ELR (cell line): ENCODE results near the gene SERPINH1.
"Not testable (repeated sequence)": the region's sequence is repeated elsewhere in the genome, so short reads cannot be mapped to it uniquely, and the experiment has no call there.

Source experiments
- DNase-seq: peaks from one replicate; pipeline ENCODE4 v3.0.0-alpha.2; 2015; ENCODE audit warnings: low read depth

SERPINH1 gene

DNA sequence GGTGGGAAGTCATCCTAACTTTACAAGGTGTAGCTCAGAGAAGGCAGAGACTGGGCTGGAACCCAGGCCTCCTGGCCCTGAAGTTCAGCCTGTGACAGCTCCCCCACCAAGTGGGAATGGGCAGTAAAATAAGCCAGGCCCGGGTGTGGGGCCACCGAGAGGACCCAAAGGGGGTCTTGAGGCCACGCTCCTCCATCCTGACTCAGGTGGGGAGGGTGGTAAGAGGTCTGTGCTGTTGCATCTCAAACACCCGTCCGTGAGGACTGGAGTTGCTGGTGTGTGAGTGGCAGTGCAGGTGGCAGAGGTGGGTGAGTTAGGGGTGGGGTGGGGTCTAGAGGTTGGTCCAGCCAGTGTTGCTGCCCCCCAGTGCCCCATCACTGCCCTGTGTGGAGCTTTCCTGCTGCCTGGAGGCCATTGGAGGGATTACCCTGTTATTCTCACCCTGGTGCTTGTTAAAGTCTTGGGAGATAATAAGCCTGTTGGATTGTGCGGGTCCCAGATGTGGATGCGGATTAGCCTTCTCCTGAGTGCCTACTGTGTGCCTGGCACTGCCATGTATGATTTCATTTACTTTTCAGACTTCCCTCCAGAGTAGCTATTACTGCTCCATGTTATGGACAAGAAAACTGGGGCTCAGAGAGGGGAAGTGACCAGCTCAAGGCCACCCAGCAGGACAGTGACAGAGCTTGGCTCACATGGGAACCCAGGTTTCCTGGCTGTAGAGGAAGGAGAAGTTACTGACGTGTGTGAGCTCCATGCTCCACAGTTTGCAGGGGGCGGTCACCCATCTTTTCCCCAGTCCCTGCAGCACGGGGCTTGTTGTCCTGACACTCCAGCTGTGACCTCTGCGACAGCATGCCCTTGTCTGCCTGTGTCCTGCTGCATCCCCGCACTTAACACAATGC is 12.9 kb downstream of the SERPINH1 start:
- peak; percentile 32 for DNase-seq

DNA sequence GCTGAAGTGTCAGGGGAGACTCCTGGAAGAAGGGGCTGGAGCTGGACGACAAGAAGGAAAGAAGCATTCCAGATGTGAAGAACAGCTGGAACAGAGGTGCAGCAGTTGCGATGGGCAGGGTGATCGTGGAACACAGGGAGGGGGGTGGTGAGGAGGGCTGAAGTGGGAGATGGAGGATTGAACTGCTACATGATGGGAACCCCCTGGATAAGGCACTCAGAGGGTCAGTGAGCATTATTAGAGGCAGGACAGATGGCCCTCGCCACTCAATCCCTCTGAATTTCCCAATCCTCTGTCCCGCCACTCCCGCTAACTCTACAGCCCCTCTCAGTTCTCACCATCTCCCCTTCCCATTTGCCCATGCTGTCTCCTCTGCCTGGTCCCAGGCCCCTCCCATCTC is 14.0 kb downstream of the SERPINH1 start:
- DNase-seq = no peak

DNA sequence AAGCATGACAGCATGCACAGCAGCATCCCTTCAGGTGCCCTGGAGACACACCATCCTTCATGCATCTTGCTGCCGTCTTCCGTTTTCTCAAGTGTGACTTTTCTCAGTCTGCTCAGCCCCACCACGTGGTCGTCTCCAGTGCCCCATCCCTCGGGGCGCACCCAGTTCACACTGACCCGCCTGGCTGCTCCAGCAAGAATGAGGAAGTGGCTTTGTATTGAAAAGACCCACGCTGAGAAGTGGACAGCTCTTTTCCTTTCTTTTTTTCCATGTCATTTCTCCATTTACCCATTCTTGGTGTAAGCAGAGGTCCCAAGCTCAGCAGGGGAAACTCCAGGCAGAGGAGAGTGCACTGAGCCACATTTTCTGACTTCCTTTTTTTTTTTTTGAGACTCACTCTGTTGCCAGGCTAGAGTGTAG is 14.5 kb downstream of the SERPINH1 start:
- peak; percentile 50 for DNase-seq

DNA sequence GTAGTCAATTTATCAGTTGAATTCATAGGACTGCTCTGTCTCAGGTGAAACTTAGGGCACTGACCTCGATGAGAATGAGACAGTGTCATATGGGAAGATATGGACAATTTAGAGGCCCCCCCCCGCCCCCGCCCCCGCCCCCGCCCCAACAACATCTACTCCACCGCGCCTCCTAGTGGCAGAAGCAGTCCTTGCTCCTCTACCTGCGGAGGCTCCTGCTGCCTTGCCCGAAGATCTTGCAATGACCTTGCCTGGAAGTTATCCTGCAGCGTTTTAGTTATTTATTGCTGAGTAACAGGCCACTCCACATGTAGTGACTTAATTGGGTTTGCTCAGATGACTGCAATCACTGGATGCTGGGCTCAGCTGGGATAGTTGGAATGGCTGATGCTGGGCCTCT is 15.2 kb downstream of the SERPINH1 start:
- peak; percentile 47 for DNase-seq

DNA sequence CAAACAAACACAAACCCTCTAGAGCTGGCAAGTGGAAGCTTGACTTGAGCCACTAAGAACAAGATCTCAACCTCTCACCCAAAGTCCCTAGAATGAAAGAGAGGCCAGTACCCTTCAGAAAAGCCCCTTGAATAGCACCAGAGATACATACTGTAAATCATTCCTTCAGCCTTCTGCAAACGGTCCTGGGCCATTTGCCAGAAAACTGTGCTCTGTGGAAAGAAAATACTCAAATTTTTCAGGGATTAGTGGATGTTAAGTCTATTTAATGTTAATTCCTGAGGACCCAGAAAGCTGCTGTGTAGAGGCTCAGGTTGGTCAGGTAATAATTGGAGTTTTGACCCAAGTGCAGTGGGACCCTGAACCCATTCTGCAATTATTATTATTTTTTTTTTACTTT is 16.9 kb downstream of the SERPINH1 start:
- no peak for DNase-seq

DNA sequence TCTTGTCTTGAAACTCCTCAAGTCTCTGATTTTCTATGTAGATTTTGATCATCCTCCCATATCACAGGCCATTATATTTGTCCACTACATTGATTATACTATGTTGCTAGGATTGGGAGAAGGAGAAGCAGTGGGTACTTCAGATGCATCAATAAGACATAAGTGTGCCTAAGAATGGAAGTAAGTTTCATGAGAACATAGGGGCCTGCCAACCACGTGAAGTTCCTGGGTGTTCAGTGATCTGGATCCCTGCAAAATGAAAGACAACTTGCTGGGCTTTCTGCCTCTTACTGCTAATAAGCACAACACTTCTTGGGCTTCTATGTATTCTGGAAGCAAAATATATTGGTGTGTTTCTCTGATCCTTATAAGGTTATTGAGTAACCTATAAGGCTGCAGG is 17.8 kb downstream of the SERPINH1 start:
- no peak for DNase-seq

DNA sequence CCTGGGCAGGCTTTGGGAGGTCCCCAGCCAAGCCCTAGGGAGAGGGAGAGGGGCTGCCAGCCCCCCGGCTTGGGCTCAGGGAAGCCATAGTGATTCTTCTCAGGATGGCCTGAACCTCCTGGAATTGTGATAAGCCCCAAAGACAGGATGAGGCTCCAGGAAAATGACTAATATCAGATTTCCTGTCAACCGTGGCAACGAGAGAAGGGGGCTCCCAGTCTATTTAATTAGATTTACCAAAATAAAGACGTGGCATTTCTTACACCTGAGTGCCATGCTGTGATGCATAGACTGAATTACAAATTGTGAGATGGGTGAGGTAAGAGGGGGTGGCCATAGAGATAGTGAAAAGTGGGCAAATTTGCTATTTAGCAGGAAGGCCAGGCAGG is 20.4 kb downstream of the SERPINH1 start:
- DNase-seq = peak; percentile 47

DNA sequence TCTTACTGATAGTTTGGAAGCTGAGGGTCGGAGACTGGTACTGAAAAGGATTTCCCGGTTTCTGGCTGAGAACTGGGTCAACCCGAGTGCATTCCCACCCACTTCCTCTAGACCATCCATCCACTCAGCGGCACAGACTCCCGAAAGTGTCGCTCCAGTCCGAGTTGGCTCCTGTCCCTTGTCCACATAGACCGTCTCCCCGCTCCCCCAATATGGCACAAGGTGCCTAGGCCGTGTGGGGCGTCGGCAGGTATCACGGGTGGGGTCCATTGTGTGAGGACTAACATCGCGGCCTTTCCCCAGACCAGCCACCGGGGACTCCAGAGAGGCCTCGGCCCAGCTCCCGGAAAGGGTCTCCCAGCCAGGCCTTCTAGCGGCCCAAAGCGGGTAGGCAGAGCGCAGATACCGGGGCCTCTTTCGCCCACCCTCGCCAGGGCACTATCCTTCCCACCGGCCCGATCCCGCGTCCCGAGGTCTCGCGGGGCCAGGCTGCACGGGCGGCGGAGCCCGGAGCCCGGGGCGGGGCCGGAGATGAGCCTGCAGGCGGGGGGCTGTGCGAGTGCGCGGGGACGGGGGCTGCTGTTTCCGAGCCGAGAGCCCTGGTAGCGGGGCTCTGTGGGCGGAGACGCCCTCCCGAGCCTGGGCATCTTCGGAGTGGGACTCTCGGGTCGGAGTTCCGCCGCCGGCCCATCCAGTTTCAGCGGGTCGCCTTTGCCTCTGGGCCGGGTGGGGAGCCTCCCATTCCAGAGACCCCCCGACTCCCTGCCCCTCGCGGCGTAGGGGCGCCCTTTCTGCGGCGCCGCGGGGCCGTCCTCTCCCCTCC is 21.1 kb downstream of the SERPINH1 start:
- peak; percentile 76 for DNase-seq

DNA sequence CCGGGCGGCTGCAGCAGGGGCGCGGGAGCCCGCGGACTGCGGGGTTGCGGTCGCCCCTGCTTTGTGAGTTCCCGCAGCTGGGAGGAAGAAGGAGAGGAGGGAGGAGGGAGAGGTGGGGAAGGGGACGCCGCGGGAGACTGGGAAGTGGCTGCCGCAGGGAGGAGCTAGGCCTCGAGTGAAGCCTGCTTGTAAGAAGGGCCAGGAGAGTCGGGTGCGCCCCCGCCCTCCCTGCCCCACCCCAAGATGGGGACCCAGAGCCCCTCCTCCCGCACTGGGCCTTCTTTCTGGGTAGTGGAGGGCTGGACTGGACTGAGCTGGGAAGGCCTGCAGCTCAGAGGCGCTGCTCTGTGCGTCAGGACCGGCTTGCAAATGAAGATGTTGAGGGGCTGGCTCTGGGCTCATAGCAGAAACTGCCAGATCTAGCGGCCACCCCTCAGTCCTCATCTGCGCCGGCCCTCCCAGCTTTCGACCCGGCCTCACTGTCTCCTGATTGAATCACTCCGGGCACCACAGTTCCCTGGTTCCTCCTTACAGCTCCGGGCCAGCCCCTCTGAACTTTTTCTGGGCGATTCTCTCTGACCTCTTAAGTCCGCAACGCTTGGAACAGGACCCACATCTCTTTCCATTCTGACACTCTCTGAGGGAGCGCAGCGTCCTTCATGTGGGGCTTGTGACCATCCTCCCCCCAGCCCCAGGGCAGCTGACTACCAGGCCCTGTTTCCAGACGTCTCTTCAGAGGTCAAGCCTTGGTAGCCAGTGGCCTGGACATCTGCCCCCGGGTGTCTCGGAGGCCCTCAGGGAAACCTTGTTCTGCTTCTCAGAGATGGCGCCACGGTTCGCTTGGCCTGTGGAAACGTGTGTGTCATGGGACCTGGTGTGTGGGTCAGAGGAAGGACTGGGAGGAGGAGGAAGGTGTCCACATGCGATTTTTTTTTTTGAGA is 21.9 kb downstream of the SERPINH1 start:
- DNase-seq = peak; percentile 47

DNA sequence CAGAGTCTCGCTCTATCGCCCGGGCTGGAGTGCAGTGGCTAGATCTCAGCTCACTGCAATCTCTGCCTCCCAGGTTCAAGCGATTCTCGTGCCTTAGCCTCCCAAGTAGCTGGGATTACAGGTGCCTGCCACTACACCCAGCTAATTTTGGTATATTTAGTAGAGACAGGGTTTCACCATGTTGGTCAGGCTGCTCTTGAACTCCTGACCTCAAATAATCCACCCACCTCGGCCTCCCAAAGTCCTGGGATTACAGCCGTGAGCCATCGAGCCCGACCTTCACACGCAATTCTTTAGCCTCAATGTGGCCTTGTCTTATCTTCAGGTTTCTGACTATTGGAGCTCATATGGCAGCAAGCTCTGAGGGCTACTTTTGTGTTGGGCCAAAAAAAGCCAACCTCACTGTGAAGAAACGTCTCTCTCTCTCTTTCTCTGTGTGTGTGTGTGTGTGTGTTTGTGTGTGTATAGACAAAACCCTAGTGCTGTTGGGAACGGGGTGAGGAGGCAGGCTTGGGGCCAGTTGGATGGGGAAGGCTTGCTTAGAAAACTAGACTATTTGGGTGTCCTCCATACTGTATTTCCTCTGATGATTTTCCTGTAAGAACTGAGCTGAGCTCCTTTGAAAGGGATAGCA is 22.7 kb downstream of the SERPINH1 start:
- not testable (repeated sequence) for DNase-seq

DNA sequence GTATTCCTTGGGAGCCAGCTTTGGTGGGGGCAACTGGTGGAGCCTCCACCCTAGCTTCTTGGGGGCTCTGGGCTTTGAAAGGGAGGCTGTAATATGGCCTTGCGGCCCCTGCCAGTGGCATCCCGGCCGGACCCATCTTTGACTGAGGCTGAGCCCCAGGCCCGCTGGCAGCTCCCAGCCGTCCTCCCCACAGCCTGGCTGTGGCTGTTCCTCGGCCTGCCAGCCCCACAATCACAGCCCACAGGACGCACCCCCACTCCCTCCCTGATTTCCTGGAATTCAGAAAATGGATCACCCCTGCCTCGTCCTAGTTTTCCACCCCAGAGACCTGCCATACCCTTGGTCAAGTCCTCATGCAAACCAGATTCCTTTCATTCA is 23.2 kb downstream of the SERPINH1 start:
- no peak for DNase-seq

DNA sequence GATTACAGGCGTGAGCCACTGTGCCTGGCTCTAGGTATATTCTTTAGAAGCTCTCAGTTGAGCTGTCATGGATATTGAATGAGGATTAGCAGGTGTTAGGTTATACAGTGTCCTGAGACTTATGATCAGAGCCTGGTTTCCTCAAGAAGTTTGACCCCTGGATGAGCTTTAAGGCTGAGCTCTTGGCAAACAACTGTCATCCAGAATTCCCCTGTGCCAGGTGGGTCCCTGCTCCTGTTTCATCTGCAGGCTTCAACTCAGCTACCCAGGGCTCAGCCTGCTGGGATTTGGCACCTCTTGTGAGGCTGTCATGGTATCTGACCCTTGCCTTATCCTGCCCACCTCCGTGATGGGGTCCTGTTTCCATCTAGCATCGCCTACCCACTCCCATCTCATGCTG is 24.3 kb downstream of the SERPINH1 start:
- DNase-seq = no peak

DNA sequence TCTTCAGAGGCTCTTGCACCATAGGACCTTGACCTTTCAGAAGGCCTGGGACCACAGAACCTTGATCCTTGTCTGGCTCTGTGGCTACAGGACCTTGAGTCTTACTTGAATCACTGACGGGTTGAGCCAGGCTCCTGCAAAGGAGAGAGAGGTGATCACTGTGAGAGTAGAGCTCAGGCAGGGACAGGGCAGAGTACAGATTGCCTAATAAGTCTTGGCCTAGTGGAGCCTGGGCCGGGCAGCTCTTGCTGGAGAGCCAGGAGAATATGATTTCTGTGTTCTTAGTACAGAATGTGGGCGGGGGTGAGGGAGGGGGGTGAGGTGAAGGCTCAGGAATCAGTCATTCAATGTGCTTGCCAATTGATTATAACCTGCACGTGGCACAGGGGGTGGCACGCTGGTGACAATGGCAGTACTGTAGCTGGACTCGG is 26.0 kb downstream of the SERPINH1 start:
- no peak for DNase-seq

DNA sequence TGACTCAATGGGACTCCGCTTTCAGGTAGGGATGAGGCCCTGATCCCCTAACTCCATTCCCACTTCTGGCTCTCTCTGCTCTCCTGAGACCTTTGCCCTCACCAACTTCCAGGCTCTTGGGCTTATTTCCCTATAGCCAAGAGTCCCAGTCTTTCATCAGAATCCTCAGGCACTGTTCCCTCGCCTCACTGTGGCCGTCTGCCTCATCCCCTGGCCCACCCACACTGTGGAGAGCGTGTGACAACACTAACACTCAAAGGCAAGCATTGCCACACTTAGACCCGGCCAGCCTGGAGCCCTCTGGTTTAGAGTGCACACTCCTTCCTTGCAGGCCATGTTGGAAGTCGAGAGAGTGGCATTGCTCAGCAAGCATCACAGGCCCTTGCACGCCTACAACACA is 27.0 kb downstream of the SERPINH1 start:
- no peak for DNase-seq

DNA sequence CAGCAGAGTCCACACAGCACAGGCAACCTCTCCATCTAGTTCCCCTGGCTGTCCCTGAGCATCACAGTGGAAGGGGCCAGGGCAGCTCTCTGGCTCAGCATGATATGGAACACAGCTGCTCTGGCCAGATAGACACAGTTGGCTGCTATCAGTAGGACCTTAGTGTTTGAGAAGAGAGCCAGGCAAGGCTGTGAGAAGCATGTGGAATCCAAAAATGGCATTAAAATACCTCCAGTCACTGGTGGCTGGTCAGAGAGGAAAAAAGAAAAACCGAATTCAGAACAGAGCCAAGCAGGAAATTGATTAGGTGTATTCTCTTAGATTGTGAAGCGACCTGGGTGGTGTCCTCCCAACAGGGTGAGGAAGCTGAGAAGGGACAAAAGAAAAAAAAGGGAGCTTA is 27.9 kb downstream of the SERPINH1 start:
- DNase-seq = no peak

DNA sequence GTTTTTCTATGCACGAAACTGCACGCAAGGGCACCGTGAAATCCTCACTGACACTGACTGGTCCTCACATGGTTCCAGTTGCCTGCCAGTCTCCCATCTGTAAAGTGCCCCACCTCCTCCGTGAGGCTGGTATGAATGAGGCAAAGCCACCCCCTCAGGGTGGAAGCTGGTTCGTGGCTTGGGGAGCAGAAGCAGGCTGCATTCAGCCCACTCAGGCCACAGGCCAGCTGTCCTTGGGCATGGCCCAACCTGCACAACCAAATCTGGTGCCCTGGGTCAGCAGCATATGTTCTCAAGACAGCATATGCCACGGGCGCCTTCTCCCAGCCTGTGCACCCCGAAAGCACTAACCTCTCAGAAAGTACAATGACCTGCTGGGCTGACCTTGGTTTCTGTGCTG is 29.3 kb downstream of the SERPINH1 start:
- DNase-seq = no peak

DNA sequence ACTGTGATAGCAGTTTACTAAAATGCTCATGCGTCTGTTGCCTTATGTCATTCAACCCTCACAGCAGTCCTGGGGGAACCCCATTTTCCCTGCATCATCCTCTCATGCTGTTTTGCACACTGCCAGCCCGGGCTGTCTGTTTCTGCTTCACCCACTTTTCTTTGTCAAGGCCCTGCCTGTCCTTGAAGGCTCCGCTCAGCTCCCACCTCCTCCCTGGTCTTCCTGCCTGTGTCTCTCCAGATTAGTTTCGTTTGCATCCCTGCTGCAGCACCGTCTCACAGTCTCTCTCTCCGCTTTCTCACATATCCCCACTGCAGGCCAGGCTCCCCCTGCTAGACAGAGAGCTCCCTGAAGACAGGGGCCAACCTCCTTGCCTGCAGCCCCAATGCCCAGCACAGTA is 29.9 kb downstream of the SERPINH1 start:
- no peak for DNase-seq

DNA sequence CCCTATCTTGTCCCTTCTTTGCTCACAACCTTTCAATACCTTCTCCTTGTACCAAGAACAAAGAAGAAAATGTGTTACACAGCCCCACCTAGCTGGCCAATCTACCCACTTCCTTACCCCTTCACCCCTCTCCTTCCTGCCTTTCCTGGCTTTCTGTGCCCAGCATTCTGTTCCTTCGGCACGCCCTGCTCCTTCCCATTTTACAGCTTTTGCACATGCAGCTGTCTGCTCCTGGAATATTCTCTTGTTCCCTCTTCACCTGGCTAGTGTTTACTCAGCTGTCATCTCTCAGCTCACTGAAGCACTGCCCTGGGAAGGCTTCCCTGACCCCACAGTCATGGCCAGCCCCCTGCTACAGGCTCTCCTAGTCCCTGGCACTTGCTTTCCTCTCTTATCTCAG is 30.7 kb downstream of the SERPINH1 start:
- no peak for DNase-seq

DNA sequence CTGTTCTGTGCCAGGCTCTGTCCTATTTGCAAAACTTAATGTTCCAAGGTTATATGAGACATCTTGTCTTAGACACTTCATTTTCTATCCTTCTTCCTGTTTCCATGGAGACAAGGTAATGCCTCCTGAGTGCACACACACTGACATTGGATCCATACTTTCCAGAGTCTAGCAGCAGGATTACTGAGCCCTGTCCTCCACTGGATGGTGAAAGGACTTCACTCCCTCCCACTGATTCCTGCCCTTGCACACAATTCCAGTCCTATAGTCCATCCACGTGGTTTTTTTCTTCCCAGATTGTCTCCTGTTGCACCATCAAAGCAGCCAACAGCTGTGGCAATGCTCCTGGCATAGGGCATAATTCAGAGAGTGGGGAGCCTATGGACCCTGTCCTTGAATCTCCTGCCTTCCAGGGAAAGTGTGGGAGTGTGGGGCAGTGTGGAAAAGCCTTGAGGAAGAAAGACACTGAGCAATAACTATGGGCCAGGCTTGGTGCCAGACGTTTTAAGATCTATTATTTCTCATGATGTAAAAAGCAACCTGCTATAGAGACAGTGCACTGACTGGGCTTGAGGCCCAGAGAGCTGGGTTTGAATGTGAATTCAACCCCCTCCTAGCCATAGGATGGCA is 31.3 kb downstream of the SERPINH1 start:
- DNase-seq = no peak

DNA sequence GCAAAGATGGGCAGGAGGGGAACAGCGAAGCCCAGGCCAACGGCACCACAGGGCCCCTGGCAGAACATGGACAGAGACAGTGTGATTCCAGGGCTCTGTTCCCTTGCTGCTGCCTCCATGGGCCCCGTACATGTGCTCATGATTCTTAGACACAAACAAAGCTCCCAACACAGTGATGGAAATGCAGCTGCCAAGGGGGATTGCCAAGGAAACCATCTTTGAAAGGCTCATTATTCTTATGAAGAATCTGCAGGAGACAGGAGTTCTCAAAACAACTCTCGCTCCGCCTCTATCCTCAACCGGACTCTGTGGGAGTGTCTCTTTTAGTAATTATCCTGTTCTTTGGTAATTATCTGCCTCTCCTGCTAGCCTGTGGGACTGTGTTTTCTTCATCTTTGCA is 32.2 kb downstream of the SERPINH1 start:
- DNase-seq = no peak

DNA sequence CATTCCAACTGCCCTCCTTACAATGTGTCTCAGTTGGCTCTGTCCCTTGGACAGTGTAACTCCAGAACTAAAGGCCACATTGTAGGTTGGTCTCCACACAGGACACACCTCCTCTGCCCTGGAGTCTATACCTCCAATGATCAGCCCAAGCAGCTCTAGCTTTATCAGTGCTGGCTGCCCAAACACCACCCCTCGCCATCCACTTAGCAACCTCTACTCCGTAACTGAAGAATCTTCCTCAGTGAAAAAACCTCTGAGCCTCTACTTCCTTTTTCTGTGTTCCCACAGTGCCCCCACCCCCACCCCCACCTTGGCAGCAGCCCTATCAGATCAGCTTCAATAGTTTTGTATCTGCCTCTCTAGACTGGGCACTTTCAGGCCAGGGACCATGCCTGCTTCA is 33.4 kb downstream of the SERPINH1 start:
- no peak for DNase-seq
